Measurements from ENCODE around the gene CBR4.
"Not testable (repeated sequence)": the region's sequence is repeated elsewhere in the genome, so short reads cannot be mapped to it uniquely, and the experiment has no call there.

Gene CBR4

DNA sequence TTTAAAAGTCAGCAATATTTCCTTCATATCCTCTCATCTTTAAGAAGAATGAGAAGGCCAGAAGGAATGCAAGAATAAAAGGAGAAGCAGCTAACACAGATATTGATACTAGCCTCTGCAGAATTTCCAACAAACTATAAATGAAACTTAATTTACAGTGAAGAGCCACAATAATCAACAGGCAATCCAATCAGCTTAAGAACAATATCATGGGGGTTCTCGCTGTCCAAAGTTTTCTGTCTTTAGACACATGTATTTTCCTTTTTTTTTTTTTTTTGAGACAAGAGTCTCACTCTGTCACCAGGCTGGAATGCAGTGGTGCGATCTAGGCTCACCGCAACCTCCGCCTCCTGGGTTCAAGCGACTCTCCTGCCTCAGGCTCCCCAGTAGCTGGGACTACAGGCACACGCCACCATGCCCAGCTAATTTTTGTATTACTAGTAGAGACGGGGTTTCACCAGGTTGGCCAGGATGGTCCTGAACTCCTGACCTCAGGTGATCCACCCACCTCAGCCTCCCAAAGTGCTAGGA, 17.0 kb downstream of the CBR4 start:
- not testable (repeated sequence) for DNase-seq

DNA sequence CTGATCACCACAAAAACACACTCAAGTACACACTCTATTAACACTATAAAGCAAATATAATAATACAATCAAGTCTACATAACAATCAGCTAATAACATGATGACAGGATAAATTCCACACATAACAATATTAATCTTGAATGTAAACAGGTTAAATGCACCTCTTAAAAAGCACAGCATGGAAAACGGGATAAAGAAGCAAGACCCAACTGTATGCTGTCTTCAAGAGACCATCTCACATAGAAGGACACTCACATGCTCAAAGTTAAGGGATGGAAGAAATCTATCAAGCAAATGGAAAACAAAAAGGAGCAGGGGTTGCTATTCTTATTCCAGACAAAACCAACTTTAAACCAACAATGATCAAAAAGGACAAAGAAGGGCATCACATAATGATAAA, 28.1 kb downstream of the CBR4 start:
- no peak for DNase-seq

GRCh38 chr4:168981460-168981859, 28.6 kb downstream of the CBR4 start:
- no peak for DNase-seq

- no peak for DNase-seq
Measured at GRCh38 chr4:168979338-168979737, 30.7 kb downstream of the CBR4 start.

- DNase-seq = no peak
Measured at GRCh38 chr4:168978001-168978700, 31.9 kb downstream of the CBR4 start.

DNA sequence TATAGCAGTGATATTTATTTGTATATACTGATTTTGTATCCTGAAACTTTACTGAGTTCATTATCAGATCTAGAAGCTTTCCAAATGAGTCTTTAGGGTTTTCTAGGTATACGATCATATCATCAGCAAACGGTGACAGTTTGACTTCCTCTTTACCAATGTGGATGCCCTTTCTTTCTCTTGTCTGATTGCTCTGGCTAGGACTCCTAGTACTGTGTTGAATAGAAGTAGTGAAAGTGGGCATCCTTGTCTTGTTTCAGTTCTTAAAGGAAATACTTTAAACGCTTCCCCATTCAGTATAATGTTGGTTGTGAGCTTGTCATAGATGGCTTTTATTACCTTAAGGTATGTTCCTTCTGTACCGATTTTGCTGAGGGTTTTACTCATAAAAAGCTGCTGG, 37.5 kb downstream of the CBR4 start:
- no peak for DNase-seq

DNA sequence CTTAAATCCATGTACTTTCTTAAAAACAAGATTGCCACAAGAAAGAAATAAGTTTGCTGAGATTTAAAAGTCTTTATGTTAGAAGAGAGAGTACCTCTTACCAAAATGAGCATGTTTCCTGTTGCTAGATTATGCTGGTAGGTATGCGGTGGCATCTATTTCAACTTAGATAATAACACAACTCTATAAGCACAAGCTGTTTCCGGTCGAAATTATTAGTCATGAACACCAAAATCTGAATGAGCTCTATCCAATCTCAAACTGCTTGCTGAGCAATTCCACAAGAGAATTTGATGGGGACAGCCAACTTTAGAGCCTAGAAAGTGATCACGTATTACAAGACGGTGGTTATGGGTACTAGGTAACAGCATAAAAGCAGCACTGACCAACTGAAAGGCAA, 49.3 kb downstream of the CBR4 start:
- no peak for DNase-seq

GRCh38 chr4:168955674-168956073, 54.4 kb downstream of the CBR4 start:
- DNase-seq = no peak

- DNase-seq = not testable (repeated sequence)
Measured at GRCh38 chr4:168952821-168953246, 57.2 kb downstream of the CBR4 start.

GRCh38 chr4:168945291-168945690, 64.8 kb downstream of the CBR4 start:
- no peak for DNase-seq

DNA sequence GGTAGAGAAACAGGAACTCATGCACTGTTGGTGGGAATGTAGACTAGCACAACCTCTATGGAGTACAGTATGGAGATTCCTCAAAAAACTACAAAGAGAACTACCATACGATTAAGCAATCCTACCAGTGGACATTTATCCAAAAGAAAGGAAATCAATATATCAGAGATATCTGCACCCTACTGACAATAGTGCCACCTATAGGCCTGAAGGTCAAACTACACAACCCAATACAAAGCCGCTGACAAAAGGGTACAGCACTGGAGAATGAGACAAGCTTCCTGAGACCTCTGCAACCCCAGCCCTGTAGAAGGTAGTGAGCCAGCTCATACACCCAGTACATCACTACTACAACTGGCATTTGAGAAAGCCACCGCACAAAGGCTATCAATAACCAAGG, 67.1 kb downstream of the CBR4 start:
- DNase-seq = no peak

All from NCI-H1694 (cell line).